Esophagus (tissue), 2 donors: ENCODE measurements around the gene TEAD4. TPM values are rescaled to one million over a fixed set of nuclear protein-coding genes. Genes with fewer than 3 reads are reported as not detected.

Source experiments
- H3K27ac ChIP-seq, 2 donors: one replicate each; pipeline ENCODE4 v1.5.1; 2013; ENCODE audit warnings: low read depth in 2 of 2, mild to moderate bottlenecking in 2 of 2, inconsistent platforms in 1 of 2, low read length in 1 of 2, moderate library complexity in 1 of 2
- H3K27me3 ChIP-seq, 2 donors: one replicate each; pipeline ENCODE4 v1.6.1; 2013; ENCODE audit warnings: low read length in 2 of 2, control low read depth in 1 of 2, mild to moderate bottlenecking in 1 of 2; ENCODE audit not compliant: insufficient read depth in 2 of 2, control insufficient read depth in 1 of 2
- H3K36me3 ChIP-seq, 2 donors: one replicate each; pipeline ENCODE4 v1.6.1; 2013; ENCODE audit warnings: low read length in 1 of 2; ENCODE audit not compliant: control insufficient read depth in 2 of 2, insufficient read depth in 2 of 2
- H3K4me1 ChIP-seq, 2 donors: one replicate each; pipeline ENCODE4 v1.6.1; 2013; ENCODE audit warnings: low read length in 1 of 2; ENCODE audit not compliant: control insufficient read depth in 2 of 2, insufficient read depth in 2 of 2
- H3K4me3 ChIP-seq, 2 donors: one replicate each; pipeline ENCODE4 v1.5.1; 2013; ENCODE audit warnings: low read length in 2 of 2, mild to moderate bottlenecking in 2 of 2, low read depth in 1 of 2, moderate library complexity in 1 of 2
- H3K9me3 ChIP-seq, 2 donors: one replicate each; pipeline ENCODE4 v1.6.1; 2013; ENCODE audit warnings: mild to moderate bottlenecking in 2 of 2, low read depth in 1 of 2, low read length in 1 of 2, moderate library complexity in 1 of 2; ENCODE audit not compliant: control insufficient read depth in 2 of 2, insufficient read depth in 1 of 2
- WGBS, 2 donors: extraction: QIAGEN DNeasy Blood & Tissue Kit; methylation state at CpG; one replicate each; pipeline ENCODE4 v1.1.7; 2013; 5-methylcytosine and 5-hydroxymethylcytosine counted together
- polyA plus RNA-seq, 2 donors: library from polyadenylated mRNA; stranded (reverse); fragments of 200-250 nt; gene quantifications; one replicate each; pipeline ENCODE4 v1.2.3, GENCODE V29; 2013
- donor health status: healthy with polysubstance abuse.
- donor health status: Bipolar disorder and iron deficiency.

The TEAD4 gene
- polyA plus RNA-seq, 2 donors: 4.2 to 8.5 TPM

- no peaks in the 10 kb centered on the region for H3K9me3 ChIP-seq
- H3K27ac ChIP-seq: no peak overlapping the region
- no peak overlapping the region for H3K4me3 ChIP-seq
- H3K36me3 ChIP-seq: peaks cover 0 to 3% of the 10 kb centered on the region in 2 donors
- H3K27me3 ChIP-seq: no peaks in the 10 kb centered on the region
- 68 to 71% methylated on average over 15 of the region's 15 CpGs for WGBS, 2 donors
- peaks cover 0 to 4% of the 10 kb centered on the region in 2 donors for H3K4me1 ChIP-seq
These were observed 45.7 kb downstream of the TEAD4 start for GRCh38 chr12:3004655-3005565.

- Histone ChIP-seq H3K9me3 (no peaks in the 10 kb centered on the region), H3K27ac (no peak overlapping the region)
- WGBS, 2 donors: 95 to 96% methylated on average over 8 of the region's 8 CpGs
These were observed 46.5 kb downstream of the TEAD4 start for GRCh38 chr12:3005736-3006135.

GRCh38 chr12:3009780-3010179 is 50.6 kb downstream of the TEAD4 start:
- H3K27ac ChIP-seq: no peak overlapping the region
- H3K4me3 ChIP-seq: no peak overlapping the region
- 85 to 91% methylated on average over 14 of the region's 14 CpGs for WGBS, 2 donors
- H3K36me3 ChIP-seq: peaks cover 4 to 5% of the 10 kb centered on the region in 2 donors
- H3K4me1 ChIP-seq: peaks cover 0 to 2% of the 10 kb centered on the region in 2 donors
- H3K9me3 ChIP-seq: no peaks in the 10 kb centered on the region
- H3K27me3 ChIP-seq: no peaks in the 10 kb centered on the region

More at GRCh38 chr12:3005736-3006135, 46.5 kb downstream of the TEAD4 start:
- Histone ChIP-seq H3K4me1 (peaks cover 0 to 4% of the 10 kb centered on the region in 2 donors), H3K27me3 (no peaks in the 10 kb centered on the region), H3K36me3 (peaks cover 0 to 3% of the 10 kb centered on the region in 2 donors), H3K4me3 (no peak overlapping the region)

GRCh38 chr12:3010214-3010930 is 51.2 kb downstream of the TEAD4 start:
- Histone ChIP-seq H3K27me3 (no peaks in the 10 kb centered on the region), H3K4me1 (no peaks in the 10 kb centered on the region), H3K36me3 (peaks cover 4 to 5% of the 10 kb centered on the region in 2 donors), H3K27ac (no peak overlapping the region), H3K4me3 (no peak overlapping the region), H3K9me3 (no peaks in the 10 kb centered on the region)
- WGBS, 2 donors: 91% methylated on average over 20 to 22 of the region's 22 CpGs

GRCh38 chr12:3012786-3013185 is 53.6 kb downstream of the TEAD4 start:
- Histone ChIP-seq H3K27me3 (no peaks in the 10 kb centered on the region), H3K4me1 (no peaks in the 10 kb centered on the region), H3K4me3 (no peak overlapping the region), H3K9me3 (no peaks in the 10 kb centered on the region), H3K27ac (no peak overlapping the region), H3K36me3 (peaks cover 4 to 5% of the 10 kb centered on the region in 2 donors)
- WGBS, 2 donors: 92 to 93% methylated on average over 6 of the region's 6 CpGs

- peaks cover 5 to 6% of the 10 kb centered on the region in 2 donors for H3K36me3 ChIP-seq
- H3K4me1 ChIP-seq: no peaks in the 10 kb centered on the region
- H3K4me3 ChIP-seq: no peak overlapping the region
- H3K9me3 ChIP-seq: no peaks in the 10 kb centered on the region
- 64 to 68% methylated on average over 16 of the region's 16 CpGs for WGBS, 2 donors
- no peaks in the 10 kb centered on the region for H3K27me3 ChIP-seq
- H3K27ac ChIP-seq: no peak overlapping the region
These were observed 55.4 kb downstream of the TEAD4 start for GRCh38 chr12:3014641-3015040.

- Histone ChIP-seq H3K4me3 (no peak overlapping the region), H3K9me3 (no peaks in the 10 kb centered on the region), H3K36me3 (peaks cover 5 to 6% of the 10 kb centered on the region in 2 donors), H3K27me3 (no peaks in the 10 kb centered on the region), H3K27ac (no peak overlapping the region), H3K4me1 (no peaks in the 10 kb centered on the region)
- 96 to 98% methylated on average over 12 of the region's 12 CpGs for WGBS, 2 donors
These were observed 56.2 kb downstream of the TEAD4 start for GRCh38 chr12:3015356-3015755.

GRCh38 chr12:3016191-3016590 is 57.0 kb downstream of the TEAD4 start:
- H3K36me3 ChIP-seq: peaks cover 5 to 8% of the 10 kb centered on the region in 2 donors
- no peak overlapping the region for H3K27ac ChIP-seq
- WGBS, 2 donors: 76 to 82% methylated on average over 8 of the region's 8 CpGs
- H3K9me3 ChIP-seq: no peaks in the 10 kb centered on the region
- H3K27me3 ChIP-seq: no peaks in the 10 kb centered on the region
- H3K4me1 ChIP-seq: no peaks in the 10 kb centered on the region
- H3K4me3 ChIP-seq: no peak overlapping the region

GRCh38 chr12:3017281-3017680 is 58.1 kb downstream of the TEAD4 start:
- H3K36me3 ChIP-seq: peaks cover under 1 to 5% of the 10 kb centered on the region in 2 donors
- no peak overlapping the region for H3K27ac ChIP-seq
- no peaks in the 10 kb centered on the region for H3K27me3 ChIP-seq
- H3K4me1 ChIP-seq: no peaks in the 10 kb centered on the region
- no peaks in the 10 kb centered on the region for H3K9me3 ChIP-seq
- 92 to 97% methylated on average over 11 of the region's 11 CpGs for WGBS, 2 donors
- no peak overlapping the region for H3K4me3 ChIP-seq
